GM18507 (cell line): ENCODE measurements around the gene RGS5.

Experiments used
- DNase-seq: peaks from one replicate; pipeline ENCODE4 v3.0.0; 2011; ENCODE audit warnings: low read depth; ENCODE audit not compliant: insufficient read length; ENCODE audit errors: extremely low spot score
- FAIRE-seq: peaks from 2 replicates; lab custom pipeline; 2011; peaks lifted over from hg19 to GRCh38; lab: Jason Lieb, UNC

The RGS5 gene

GRCh38 chr1:163161337-163161736 is 41.4 kb downstream of the RGS5 start:
- FAIRE-seq (no peak), DNase-seq (no peak)

GRCh38 chr1:163155606-163156005 is 47.1 kb downstream of the RGS5 start:
- DNase-seq: no peak
- no peak for FAIRE-seq

DNA sequence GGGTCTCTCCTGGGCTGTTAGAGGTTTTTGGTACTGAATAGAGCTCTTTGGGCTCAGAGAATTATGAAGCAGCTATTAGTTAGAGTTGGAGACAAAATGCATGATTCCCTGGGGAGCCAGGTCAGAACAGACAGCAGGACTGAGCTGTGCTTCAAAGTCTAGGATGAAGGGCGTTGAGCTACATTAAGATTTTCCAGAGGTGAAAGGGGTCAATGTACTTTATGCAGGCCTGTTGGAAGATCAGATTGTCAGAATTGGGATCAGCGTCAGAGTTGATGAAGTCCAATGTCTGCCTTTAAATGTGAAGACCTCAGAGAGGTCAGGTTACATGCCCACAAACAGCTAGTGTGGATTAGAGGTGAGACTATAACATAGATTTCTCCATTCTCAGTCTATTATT is 53.8 kb downstream of the RGS5 start:
- DNase-seq: no peak
- FAIRE-seq: no peak

- FAIRE-seq (no peak), DNase-seq (no peak)
These were observed 55.7 kb downstream of the RGS5 start for GRCh38 chr1:163147019-163147418.

DNA sequence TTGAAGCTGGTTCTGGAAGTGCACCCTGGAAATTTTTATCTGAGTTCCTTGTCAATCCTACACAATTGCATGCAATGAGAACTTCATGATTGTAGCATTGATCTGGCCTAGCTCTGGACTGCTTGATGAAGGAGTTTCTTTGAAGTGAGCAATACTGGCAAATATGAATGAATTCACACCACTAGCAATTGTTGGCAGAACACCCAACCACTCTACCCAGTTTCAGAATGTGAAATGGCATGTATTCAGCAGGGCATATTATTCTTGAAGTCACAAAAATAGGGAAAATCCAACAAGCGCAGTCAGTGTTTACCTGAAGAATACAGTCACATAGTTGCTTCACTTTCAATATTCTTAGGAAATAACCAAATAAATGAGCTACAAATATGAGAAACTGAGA is 57.3 kb downstream of the RGS5 start:
- no peak for FAIRE-seq
- DNase-seq: no peak

DNA sequence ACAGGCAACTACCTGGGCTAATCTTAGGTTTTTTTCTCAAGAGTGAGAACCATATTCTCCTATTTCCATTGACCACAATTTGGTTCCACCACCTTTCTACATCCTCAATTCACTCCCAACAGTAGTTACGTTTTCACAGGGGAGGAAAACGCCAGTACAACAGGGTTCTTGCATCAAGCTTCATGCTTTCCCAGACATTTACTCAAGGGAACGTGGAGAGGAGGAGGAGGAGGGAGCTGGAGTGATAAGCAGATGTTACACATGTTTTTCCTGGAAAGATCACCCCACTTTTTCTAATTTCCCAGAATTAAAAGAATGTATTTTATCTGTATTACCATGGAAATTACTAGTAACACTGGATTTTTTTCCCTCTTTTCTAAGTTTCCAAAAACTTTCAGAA is 58.3 kb downstream of the RGS5 start:
- no peak for FAIRE-seq
- no peak for DNase-seq

DNA sequence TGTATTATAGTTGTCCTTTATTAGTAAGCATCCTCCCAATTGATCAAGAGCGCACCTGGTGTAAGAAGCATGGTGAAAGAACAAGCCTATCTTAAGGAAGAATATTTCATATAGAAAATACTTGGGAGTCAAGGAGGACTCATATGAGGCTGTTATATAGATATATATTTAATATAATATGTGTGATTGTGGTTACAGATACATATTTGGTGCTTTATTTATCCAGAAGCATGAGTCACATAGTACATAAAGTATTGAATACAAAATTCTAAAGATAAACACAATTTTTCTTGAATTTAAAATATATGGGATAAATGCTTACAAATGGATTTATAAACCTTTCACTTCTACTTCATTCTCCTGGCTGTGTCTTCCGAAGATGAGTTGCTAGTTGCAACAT is 60.6 kb downstream of the RGS5 start:
- no peak for FAIRE-seq
- DNase-seq: no peak

- FAIRE-seq (no peak), DNase-seq (no peak)
These were observed 61.2 kb downstream of the RGS5 start for GRCh38 chr1:163141556-163141955.

DNA sequence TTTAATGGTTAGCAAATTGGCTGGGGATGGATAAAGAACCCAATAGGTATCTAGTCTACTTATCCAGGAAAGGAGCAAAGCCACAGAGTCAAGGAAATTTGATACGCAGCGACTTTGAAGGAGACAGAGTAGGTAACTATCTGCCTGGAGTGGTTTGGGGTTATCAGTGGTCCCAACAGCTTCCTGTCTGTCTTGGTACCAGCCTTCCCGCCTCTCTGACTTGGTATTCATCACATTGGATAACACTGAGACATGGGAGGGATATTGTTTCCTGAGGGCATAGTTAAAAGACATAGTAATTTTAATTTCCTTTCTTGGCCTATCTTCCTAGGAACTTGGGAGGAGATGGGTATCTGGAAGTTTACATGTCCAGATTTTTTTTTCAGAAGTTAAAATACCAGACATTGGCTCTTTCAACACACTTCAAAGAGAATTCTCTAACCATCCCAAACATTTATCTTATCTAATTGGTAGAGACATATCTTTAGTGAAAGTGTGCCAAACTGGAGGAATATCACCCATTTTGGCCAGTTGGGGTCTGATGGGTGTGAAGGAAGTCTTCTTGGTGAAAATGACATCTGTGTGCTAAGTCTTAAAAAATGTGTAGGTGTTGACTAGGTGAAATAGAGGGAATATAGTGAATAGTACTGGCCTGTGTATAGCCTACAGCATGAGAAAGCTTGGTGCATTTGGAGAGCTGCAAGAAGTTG is 65.0 kb downstream of the RGS5 start:
- no peak for FAIRE-seq
- no peak for DNase-seq

- no peak for DNase-seq
- no peak for FAIRE-seq
These were observed 70.7 kb downstream of the RGS5 start for GRCh38 chr1:163131981-163132380.

- FAIRE-seq: no peak
- DNase-seq: no peak
These were observed 72.4 kb downstream of the RGS5 start for GRCh38 chr1:163130225-163130856.

DNA sequence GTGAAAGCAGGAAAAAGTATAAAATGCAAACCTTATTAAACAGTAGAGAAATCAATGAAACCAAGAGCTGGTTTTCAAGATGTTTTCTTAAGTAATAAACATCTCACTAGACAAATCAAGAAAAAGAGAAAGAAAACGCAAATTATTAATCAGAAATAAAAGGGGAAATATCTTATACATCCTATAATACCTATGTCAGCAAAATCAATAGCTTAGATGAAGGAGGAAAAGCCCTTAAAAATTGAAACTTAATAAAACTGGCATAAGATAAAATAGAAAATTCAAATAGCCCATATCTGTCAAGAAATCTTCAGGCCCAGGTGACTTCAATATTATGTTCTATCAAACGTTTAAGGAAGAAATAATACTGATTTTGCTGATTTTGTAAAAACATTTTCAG is 74.4 kb downstream of the RGS5 start:
- FAIRE-seq (no peak), DNase-seq (no peak)

DNA sequence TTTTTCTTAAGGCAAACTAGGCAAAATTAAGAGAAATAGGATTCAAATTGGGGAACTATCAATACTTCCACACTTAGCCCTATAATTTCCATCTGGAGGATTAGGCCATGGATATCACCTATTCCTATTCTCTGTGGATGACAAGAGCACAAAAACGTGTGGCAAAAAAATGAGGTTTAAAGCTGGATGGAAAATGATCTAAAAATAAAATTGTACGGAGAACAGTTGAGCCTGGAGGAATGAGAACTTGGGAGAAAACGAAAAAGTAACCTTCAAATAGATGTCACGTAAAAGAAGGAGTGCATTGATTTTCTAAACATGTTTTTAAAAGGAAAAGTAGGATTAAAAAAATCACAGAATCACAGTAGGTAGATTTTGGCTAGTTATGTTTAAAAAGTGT is 77.9 kb downstream of the RGS5 start:
- FAIRE-seq: no peak

DNA sequence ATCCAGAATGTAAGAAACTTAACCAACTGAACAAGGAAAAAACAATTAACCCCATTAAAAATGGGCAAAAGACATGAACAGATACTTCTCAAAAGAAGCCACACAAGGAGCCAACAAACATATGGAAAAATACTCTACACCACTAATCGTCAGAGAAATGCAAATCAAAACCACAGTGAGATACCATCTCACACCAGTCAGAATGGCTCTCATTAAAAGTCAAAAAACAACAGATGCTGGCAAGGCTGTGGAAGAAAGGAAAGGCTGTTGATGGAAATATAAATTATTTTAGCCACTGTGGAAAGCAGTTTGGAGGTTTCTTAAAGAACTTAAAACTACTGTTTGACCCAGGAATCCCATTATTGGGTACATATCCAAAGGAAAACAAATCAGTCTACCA is 82.3 kb downstream of the RGS5 start:
- DNase-seq: no peak
- FAIRE-seq: no peak

More for the DNA sequence above, 77.9 kb downstream of the RGS5 start:
- DNase-seq: no peak

DNA sequence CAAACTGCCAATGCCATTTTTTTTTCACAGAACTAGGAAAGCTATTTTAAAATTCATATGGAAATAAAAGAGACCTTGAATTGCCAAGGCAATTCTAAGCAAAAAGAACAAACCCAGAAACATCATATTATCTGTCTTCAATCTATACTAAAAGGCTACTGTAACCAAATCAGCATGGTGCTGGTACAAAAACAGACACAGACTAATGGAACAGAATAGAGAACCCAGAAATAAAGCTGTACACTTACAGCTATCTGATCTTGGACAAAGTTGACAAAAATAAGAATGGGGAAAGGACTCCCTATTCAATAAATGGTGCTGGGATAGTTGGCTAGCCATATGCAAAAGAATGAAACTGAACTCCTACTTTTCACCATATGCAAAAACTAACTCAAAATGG is 83.0 kb downstream of the RGS5 start:
- FAIRE-seq (no peak), DNase-seq (no peak)

DNA sequence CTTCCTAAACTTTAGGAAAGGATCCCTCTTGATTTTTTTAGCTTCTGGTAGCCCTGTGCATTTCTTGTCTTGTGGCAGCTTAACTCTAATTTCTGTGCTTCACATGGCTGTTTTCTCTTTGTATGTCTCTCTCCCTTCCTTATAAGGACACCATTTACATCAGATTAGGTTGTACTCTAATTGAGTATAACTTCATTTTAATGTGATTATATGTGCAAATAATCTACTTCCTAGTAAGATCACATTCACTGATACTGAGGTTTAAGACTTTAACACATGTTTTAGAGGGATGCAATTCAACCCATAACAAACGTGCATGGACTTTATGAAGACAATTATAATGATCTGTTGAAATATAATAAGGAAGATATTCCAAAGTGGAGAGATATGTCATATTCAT is 86.8 kb downstream of the RGS5 start:
- no peak for FAIRE-seq
- no peak for DNase-seq

GRCh38 chr1:163107655-163108054 is 95.1 kb downstream of the RGS5 start:
- FAIRE-seq: no peak
- no peak for DNase-seq

DNA sequence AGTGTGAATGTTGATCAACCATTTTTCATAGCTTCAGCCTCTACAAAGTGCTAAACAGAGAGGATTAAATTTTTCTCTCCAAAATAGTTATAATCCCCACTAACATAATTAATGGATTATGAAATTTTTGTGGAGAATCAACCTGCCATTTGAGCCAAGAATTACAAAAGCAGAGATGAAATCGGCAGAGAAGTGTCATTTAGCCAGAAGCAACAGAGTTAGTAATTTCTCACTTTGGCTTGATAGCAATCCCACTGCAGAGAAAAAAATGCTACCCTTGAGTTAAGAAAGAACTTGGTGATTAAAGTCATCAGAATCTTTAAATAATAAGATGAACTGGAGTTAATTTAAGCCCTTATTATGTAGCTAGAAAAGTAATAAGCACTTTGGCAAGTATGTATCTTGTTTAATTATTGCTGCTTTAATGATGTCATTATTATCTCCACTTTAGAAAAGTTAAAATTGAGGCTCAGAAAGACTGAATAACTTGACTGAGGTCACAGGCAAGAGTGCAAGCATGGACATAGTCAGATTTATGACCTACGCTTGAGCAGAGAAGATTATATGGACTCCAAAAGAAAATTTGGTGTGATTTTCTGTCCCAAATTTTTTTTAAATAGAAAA is 96.2 kb downstream of the RGS5 start:
- no peak for DNase-seq
- FAIRE-seq: no peak

DNA sequence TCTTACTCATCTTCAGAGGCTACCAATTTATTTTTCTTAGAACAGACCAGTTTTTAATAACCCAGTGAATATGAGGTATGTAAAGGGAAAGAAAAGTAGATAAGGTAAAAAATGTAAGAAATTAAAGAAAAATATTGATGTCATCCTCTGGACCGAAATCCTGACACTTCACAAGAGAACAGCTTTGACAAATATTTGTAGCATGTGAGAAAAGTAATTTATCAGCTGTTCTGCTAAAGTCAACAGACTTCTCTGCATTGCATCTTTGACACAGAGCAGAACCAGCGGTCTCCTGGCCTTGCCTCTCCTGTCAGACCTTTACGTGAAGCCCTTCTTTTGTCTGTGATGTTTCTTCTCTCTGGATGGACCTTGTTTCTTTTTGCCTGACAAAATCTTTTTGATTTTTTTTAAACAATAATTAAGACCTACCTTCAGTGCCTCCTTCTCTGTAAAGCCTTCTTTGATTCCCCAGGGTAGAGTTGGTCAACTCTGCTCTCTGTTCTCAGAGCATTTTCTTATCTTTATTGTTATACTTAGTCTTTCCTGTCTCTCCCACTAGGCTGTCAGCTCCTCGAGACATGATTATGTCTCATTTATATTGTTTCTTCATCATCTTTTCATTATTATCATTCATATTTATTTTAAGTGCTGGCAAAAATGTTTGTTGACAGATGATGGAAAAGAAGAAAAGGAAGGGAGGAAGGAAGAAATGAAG is 98.2 kb downstream of the RGS5 start:
- no peak for DNase-seq
- no peak for FAIRE-seq

DNA sequence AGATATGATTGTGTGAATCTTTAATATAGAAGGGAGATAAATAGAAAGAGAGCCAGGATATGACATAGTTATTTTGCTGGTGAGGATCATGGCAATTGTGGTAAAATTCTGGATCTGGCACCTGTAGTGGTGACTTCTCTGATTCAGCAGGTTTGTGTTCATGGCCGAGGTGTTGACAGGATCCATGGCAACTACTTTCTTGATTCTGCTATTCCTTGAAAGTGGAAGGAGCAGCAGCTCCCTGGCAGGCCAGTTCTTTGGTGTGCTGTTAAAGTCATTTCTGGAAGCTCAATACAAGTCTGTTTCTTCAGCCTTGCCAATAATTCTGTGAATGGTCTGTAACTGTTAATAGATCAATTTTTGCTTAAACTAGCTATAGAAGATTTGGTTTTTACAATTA is 100.1 kb downstream of the RGS5 start:
- FAIRE-seq: no peak

DNA sequence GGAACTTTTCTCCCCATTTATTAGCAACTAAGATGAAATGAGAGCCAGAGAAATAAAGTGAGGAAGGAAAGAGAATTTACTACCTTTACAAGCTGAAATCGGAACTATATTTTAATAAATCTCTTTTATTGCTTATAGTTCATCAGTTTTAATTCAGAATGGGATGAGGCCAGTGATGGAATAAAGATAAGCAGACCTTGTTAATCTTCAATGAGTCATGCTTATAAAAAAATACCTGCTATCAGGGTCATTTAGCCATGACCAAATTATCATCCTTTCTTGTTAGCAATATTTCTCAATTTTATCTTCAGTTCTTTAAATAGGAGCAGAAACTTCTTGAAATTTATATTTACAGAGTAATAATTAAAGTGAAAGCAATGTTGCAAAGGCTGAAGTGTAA is 107.5 kb downstream of the RGS5 start:
- no peak for FAIRE-seq
- no peak for DNase-seq

More for the DNA sequence above, 100.1 kb downstream of the RGS5 start:
- no peak for DNase-seq
